Measurements from ENCODE around the gene HDAC9. TPM values are rescaled to one million over a fixed set of nuclear protein-coding genes. Genes with fewer than 3 reads are reported as not detected.

Gene HDAC9
- polyA plus RNA-seq, 2 of the 4 experiments (the other 2 are of a cell fraction): 0.05 to 0.26 TPM

- WGBS (ENCODE audit: missing lambda C conversion rate): 87% methylated on average over 2 of the region's 2 CpGs
- Histone ChIP-seq H3K4me1 (no peaks in the 10 kb centered on the region), H3K9me3 (no peaks in the 10 kb centered on the region), H3K4me2 (no peak overlapping the region), H3K4me3 (no peak overlapping the region), H3K27ac (no peak overlapping the region)
- no peak for TF ChIP-seq CHD4 (IDR thresholded peaks at IDR 0.05; ENCODE audit: borderline replicate concordance)
- no peak for TF ChIP-seq MAFK (IDR thresholded peaks at IDR 0.05; ENCODE audit: partially characterized antibody)
- no peak for TF ChIP-seq RCOR1 (IDR thresholded peaks at IDR 0.05; ENCODE audit: low read depth, low read length)
- no peak for TF ChIP-seq ZNF302 (CRISPR knock-in tag; IDR thresholded peaks at IDR 0.05)
- TF ChIP-seq CHD2 (IDR thresholded peaks at IDR 0.05; ENCODE audit: low read length, partially characterized antibody): no peak
- no peak for TF ChIP-seq ZC3H11A (IDR thresholded peaks at IDR 0.05)
- TF ChIP-seq ELK1 (IDR thresholded peaks at IDR 0.05; ENCODE audit: low read depth, low read length): no peak
- FAIRE-seq (no peak), DNase-seq (ENCODE audit: low read depth in 1 of 2, low spot score in 1 of 2) (no peak), ATAC-seq (no peak)
- POLR2A ChIA-PET: no interaction called here
- CTCF ChIA-PET: interaction anchor here (0.9 kb wide), 1 partner anchor 231 kb away, joined by 4 read pairs; no protein-coding TSS in a partner anchor
These were observed 87.8 kb downstream of the HDAC9 start for GRCh38 chr7:18583305-18583704.

GRCh38 chr7:18590241-18590640 is 94.7 kb downstream of the HDAC9 start:
- DNase-seq (ENCODE audit: low read depth in 1 of 2, low spot score in 1 of 2) (no peak), FAIRE-seq (no peak), ATAC-seq (no peak)
- ChIA-PET POLR2A (no interaction called here), CTCF (interaction anchor here (0.8 to 2.7 kb wide), 14 partner anchors 10 to 928 kb away, joined by 3 to 24 read pairs (median 5); no protein-coding TSS in a partner anchor)
- H3K27ac ChIP-seq: no peak overlapping the region
- no peak overlapping the region for H3K4me2 ChIP-seq
- WGBS (ENCODE audit: missing lambda C conversion rate): 46% methylated on average over 7 of the region's 7 CpGs
- H3K4me3 ChIP-seq: no peak overlapping the region
- TF ChIP-seq HOXA7 (CRISPR knock-in tag; IDR thresholded peaks at IDR 0.05): no peak
- TF ChIP-seq SREBF2 (IDR thresholded peaks at IDR 0.05): no peak
- no peak for TF ChIP-seq FOSL2 (IDR thresholded peaks at IDR 0.05)
- TF ChIP-seq FOSL2 (CRISPR knock-in tag; IDR thresholded peaks at IDR 0.05): no peak
- H3K4me1 ChIP-seq: no peaks in the 10 kb centered on the region
- no peaks in the 10 kb centered on the region for H3K9me3 ChIP-seq

- FAIRE-seq (peak; percentile 23), DNase-seq (ENCODE audit: low read depth in 1 of 2, low spot score in 1 of 2) (peak; percentile 11 to 49), ATAC-seq (peak; percentile 47 to 79; a peak in 3 of 6 replicates)
- Histone ChIP-seq H3K27ac (no peak overlapping the region), H3K9me3 (no peaks in the 10 kb centered on the region), H3K4me2 (no peak overlapping the region), H3K4me3 (no peak overlapping the region), H3K4me1 (no peaks in the 10 kb centered on the region)
- ChIA-PET CTCF (interaction anchor here (0.6 to 2.7 kb wide), 23 partner anchors 9 to 929 kb away, joined by 3 to 24 read pairs (median 4); no protein-coding TSS in a partner anchor), POLR2A (no interaction called here)
- 7% methylated on average over 1 of the region's 1 CpG for WGBS (ENCODE audit: missing lambda C conversion rate)
- TF ChIP-seq EHMT2 (IDR thresholded peaks at IDR 0.05; ENCODE audit: low read depth): no peak
- no peak for TF ChIP-seq RNF2 (IDR thresholded peaks at IDR 0.05; ENCODE audit: borderline replicate concordance, low read depth)
- no peak for TF ChIP-seq HOXB13 (CRISPR knock-in tag; IDR thresholded peaks at IDR 0.05; ENCODE audit: low read depth)
- no peak for TF ChIP-seq FOXS1 (CRISPR knock-in tag; IDR thresholded peaks at IDR 0.05)
- TF ChIP-seq SMC3 (IDR thresholded peaks at IDR 0.05): peak; percentile 52
- TF ChIP-seq NR3C1 (IDR thresholded peaks at IDR 0.05): no peak
- no peak for TF ChIP-seq GATA3 (IDR thresholded peaks at IDR 0.05; ENCODE audit: borderline replicate concordance)
- TF ChIP-seq RAD21 (conservative IDR thresholded peaks at IDR 0.05 in 1 of 2, IDR thresholded peaks at IDR 0.05 in 1 of 2): peak; percentile 57 to 60
- TF ChIP-seq, protein P1, sequence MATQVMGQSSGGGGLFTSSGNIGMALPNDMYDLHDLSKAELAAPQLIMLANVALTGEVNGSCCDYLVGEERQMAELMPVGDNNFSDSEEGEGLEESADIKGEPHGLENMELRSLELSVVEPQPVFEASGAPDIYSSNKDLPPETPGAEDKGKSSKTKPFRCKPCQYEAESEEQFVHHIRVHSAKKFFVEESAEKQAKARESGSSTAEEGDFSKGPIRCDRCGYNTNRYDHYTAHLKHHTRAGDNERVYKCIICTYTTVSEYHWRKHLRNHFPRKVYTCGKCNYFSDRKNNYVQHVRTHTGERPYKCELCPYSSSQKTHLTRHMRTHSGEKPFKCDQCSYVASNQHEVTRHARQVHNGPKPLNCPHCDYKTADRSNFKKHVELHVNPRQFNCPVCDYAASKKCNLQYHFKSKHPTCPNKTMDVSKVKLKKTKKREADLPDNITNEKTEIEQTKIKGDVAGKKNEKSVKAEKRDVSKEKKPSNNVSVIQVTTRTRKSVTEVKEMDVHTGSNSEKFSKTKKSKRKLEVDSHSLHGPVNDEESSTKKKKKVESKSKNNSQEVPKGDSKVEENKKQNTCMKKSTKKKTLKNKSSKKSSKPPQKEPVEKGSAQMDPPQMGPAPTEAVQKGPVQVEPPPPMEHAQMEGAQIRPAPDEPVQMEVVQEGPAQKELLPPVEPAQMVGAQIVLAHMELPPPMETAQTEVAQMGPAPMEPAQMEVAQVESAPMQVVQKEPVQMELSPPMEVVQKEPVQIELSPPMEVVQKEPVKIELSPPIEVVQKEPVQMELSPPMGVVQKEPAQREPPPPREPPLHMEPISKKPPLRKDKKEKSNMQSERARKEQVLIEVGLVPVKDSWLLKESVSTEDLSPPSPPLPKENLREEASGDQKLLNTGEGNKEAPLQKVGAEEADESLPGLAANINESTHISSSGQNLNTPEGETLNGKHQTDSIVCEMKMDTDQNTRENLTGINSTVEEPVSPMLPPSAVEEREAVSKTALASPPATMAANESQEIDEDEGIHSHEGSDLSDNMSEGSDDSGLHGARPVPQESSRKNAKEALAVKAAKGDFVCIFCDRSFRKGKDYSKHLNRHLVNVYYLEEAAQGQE (IDR thresholded peaks at IDR 0.05): no peak
- TF ChIP-seq CBX8 (IDR thresholded peaks at IDR 0.05): no peak
- no peak for TF ChIP-seq SREBF2 (IDR thresholded peaks at IDR 0.05)
- TF ChIP-seq, protein P2, sequence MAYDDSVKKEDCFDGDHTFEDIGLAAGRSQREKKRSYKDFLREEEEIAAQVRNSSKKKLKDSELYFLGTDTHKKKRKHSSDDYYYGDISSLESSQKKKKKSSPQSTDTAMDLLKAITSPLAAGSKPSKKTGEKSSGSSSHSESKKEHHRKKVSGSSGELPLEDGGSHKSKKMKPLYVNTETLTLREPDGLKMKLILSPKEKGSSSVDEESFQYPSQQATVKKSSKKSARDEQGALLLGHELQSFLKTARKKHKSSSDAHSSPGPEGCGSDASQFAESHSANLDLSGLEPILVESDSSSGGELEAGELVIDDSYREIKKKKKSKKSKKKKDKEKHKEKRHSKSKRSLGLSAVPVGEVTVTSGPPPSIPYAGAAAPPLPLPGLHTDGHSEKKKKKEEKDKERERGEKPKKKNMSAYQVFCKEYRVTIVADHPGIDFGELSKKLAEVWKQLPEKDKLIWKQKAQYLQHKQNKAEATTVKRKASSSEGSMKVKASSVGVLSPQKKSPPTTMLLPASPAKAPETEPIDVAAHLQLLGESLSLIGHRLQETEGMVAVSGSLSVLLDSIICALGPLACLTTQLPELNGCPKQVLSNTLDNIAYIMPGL (CRISPR knock-in tag; IDR thresholded peaks at IDR 0.05; ENCODE audit: borderline replicate concordance): no peak
- no peak for TF ChIP-seq PHF8 (IDR thresholded peaks at IDR 0.05; ENCODE audit: borderline replicate concordance, low read depth)
- no peak for TF ChIP-seq BHLHE40 (IDR thresholded peaks at IDR 0.05; ENCODE audit: low read depth, low read length)
- TF ChIP-seq CBX2 (IDR thresholded peaks at IDR 0.05; ENCODE audit: borderline replicate concordance, low read depth): no peak
- no peak for TF ChIP-seq MAZ (IDR thresholded peaks at IDR 0.05; ENCODE audit: borderline replicate concordance, low read depth, low read length)
- TF ChIP-seq RCOR1 (IDR thresholded peaks at IDR 0.05; ENCODE audit: low read depth, low read length): no peak
- TF ChIP-seq MAFK (IDR thresholded peaks at IDR 0.05; ENCODE audit: partially characterized antibody): no peak
- no peak for TF ChIP-seq HES2 (IDR thresholded peaks at IDR 0.05)
These were observed 95.3 kb downstream of the HDAC9 start for GRCh38 chr7:18590744-18591340.
